Activated naive CD4-positive, alpha-beta T cell treated with anti-CD3 and anti-CD28 coated beads, Interleukin-2, amount 50 U/mL, for 16 hours (primary cell): ENCODE data around the gene ATAT1.

Experiments used
- DNase-seq: peaks from one replicate; pipeline ENCODE4 v3.0.0-alpha.2; 2020

The ATAT1 gene

DNA sequence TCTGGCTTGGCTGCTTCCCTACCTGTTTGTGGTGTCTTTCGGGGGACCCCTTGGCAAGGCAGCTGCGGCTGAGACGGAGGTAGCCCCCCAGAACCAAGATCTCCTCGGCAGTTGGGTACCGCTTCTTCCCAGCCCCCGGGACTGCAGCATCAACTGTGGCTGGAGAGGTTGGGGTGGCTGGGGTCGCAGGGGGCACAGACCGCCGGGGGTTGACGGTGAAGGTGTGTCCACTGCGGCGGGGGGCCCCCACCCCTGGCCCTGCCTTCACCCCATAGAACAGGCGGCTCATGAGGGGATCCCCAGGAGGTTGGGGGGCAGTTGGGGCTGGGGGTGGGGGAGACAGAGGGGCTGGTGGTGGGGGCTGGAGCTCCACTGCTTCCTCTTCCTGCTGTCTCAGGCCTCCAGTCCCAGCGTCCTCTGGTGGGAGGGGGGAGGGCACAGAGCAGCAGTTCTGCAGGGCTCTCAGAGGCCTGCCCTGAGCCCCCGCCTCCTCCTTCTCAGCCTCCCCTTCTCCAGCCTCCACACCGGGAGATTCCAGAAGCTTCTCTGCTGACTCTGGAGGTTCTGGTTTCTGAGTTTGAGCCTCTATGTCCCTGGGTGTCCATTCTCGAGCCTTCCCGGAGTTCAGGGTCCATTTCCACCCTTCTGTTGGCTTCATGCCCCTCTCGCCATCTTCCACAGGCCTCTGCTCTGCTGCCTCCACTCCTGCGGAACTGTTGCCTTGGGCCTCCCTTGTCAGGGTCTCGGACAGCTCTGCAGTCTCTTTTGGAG, 57.9 kb downstream of the ATAT1 start:
- peak; percentile 49 for DNase-seq

DNA sequence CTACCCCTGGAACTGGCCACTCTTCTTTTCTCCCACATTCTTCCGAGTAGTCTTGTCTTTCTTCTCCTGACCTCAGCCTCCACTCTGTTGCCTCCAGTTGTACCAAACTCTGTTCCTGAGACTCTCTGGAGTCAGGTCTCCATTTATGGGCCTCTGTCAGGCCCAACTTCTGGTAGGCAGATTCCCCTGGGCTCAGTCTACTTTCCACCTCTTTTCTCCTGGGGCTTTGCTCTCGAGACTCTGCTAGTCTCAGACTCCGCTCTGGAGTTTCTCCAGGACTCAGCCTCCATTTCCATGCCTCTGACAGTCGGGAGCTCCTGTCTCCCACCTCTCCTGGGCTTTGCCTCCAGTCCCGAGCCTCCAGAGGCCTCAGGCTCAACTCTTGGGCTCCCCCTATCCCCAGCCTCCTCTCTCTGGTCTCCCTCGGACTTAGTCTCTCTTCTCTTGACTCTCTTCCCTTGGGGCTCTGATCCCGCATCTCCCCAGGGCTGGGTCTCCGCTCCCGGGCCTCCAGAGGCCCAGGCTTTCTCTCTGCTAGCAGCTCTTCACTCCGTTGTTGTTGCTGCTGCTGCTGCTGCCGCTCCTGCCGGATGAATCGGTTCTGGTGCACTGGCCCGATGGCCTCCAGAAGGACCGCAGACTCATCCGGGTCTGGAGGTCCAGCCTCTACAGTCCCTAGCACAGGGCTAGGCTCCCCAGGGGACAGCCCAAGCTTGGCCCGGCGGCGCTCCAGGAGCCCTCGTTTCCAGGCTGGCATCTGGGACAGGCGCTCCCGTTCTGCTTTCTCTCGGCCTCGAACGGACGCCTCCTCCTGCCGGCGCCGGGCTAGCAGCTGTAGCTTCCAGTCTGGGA, 58.7 kb downstream of the ATAT1 start:
- no peak for DNase-seq

DNA sequence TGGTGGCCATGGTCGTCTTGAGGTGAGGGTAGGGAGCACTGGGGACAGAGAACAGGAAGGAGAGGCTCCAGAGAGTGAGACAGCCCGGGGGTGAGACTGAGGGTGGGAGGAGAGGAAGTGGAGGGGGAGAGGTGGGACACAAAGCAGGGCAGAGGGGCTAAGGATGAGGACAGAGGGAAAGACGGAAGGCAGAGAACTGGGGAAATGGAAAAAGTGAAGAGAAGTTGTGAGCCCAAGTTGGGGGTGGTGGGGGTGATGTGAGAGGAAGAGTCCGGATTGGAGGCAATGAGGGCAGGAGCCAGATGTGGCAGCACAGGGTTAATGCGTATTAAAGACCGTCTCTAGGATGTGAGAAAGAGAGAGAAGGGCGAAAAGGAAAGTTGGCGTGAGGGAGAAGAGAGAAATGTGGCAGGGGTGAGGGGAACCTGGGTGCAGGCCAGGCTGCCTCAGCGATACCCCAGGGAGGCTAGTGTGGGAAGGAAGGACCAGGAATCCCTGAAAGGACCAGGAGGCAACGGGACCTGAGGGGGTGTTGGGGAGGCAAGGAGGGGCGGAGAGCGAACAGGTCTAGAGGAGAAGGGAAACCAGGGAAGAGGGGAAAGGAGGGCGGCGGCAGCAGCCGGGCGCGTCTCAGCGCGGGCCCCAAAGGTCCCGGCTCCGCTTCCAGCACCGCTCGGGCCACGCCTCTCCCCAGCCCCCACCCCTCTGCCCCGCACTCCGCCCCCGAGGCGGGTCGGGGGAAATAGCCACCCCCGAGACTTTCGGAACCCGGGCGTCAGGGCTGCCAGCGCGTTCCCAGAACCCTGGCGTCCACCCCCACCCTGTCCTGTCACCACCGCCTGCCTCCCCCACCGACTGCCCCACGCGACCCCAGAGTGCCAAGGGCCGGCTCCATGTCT, 59.6 kb downstream of the ATAT1 start, which contains the start of gene PPP1R18:
Gene PPP1R18 (minus strand): TSS at position 637 of the 899 bp plus-strand sequence. CDS start 627 bp downstream, at position 10.
- DNase-seq, result peak; percentile 88

DNA sequence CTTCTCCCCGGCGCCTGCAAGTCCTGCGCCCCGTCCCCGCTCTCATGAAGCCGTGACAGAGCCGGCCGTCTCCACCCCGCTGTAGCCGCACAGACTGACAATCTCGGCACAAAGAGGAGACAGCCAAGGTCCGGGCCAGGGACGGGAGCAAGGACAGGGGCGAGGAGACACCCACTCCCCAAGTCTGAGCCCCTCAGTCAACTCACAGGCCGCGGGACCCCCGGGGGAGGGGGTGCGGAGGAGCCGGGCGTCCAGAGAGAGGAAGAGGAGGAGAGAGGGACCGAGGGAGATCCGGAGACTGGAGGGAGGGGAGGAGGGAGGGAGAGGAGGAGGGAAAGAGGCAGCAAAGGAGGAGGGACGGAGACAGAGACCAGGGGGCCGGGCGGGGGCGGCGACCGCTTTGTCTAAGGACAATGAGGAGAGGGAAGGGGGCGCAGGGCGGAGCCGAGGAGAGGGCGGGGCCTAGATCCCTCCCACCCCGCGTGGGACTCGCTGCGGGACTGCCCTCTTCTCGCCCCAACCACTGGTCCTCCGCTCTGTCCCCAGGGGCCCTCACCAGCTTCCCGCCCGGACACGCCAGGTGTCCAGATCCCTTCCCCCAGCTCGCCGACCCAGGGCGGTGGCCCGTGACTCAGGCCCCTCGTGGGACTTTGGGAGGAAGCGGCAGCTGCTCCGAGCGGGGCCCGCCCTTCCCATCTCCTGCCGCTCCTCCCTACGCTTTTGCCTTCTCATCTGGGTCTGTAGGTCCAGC, 60.4 kb downstream of the ATAT1 start:
- peak; percentile 74 for DNase-seq

DNA sequence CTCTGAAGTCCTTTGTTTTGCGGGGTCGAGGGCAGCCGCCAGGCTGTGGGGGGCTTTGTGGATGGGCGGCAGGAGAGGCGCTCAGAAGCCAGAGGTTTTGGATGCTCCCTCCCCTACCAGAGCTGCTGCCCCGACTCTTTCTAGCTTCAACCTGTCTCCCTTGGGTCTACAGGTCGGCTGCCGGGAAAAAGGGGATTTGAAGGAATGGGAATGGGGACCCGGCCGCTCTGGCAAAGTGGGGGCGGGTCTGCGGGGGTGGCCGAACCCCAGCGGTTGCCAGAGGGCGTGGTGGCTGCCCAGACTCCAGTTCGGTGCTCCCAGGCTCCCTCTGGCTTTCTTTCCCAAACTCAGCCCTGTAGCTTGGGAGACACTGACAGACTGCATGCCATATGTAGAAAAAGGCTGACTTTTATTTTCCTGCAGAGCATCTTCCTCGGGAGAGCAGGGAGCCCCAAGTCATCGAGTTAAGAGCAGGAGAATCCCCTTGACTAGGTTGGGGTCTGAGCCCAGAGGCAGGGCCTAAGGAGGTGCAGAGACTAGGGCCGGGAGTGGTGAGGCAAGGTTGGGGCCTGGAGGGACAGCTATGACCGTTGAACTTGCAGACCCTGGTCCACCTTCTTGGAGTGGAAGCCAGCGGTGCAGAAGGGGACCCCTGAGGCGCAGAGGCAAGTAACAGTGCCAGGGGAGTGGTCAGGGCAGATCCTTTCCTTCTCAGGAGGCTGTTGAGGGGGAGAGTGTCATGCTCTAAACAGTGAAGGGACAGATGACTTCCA, 61.2 kb downstream of the ATAT1 start:
- no peak for DNase-seq

DNA sequence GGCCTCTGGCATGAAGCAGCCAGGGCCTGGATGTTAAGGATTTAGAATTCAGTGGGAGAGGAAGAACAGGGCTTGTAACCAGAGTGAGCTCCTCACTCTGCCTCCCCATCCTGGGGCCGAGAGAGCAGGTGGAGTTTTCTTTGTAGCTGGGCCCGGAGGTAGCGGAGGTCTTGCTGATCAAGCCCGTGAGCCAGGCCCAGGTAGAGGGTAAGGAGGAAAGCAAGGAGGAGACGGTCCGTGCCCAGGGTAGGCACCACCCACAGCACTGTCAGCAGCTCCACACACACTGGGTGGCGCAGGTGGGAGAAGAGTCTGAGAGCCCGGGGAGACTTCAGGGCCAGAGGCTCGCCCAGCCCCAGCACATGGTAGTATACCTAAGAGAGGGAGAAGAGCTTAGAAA, 61.9 kb downstream of the ATAT1 start:
- DNase-seq, result no peak

DNA sequence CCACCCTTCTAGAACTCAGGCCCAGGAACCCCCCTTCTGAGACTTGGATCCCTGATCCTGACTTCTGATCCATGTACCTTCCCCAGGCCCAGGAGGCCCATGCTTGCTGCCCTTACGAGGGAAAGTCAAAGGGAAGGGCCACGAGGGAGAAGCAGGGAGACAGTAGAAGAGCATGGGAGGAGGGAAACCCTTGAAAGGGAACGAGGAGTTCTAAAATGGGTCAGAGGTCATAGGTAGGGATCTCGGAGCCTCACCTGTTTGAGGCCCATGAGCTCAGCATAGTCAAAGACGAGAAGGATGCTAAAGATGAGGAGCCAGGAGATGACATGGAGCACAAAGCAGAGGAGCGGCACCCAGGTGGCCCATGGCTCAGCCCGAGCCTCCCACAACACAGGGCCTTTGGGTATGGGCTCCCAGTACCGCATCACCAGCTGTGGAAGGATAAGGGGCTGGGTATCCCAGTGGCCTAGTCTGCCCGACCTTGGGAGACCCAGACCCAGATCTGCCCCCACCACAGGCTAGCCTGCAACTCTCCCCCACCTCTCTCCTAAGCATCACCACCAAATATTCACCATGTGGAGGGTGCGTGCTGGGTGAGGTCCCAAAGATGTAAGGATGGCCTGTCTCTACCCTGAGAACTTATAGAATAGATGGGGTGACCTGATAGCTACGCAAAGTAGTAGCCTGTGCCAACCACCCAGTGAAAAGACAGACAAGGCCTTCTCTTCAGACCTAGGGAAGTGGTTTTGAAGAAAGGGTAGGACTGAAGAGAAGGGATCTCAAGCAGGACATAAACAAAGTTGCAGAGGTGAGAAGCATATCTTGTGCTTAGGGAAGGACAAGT, 62.6 kb downstream of the ATAT1 start:
- DNase-seq, result no peak

DNA sequence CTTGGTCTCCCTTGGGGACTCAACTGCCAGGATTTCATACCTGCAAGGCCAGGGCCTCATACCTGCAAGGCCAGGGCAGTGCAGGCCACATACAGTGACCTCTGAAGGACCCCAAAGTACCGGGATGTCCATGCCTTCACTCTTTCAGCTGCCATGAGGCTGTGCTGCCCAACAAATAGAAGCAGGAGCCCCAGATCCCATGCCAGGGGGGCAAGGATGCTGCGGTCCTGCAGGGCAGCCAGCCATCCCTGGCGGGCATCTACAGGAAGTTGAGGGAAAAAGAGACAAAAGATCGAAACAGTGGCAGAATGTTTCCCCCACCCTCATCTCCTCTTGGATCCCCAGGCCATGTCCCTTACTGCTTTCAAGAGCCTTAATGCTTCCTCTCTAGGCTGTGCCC, 63.3 kb downstream of the ATAT1 start:
- no peak for DNase-seq

DNA sequence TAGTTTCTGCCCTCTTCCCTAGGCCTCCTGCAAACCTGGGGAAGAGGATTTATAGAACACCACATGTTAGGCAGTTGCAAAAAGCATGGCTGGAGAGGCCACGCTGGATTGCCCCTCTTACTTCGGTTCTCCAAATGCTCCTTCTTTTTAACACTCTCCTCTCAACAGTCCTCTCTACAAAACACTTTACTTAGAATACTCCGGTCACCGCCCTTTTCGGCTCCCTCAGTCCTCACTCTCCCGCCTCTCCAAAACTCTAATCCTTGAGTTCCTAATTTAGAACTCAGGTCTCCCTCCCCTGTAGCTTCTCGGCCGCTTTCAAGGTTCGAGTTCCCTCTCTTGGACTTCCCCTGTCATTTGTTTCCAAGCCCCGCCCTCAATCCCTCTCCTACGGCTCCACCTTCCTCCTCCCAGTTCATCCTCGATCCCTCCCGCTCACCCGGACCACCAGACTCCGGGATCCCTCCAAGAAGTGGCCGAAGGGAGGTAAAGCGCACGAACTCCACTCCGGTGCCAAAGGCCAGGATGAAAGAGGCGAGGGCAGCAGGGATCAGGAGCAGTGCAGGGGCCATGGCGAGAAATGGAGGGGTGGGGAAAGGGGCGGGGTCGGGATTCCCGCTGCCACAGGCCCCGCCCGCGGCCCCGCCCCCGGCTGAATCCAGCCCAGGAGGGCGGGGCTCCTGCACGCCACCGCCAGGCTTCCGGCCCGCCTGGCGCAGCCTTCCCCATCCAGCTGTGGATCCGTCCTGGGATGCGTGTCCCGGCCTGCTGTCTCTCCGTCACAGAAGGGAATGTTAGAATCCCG, 63.9 kb downstream of the ATAT1 start, which contains the start of gene NRM:
Gene NRM (minus strand): TSS at position 582 of the 805 bp plus-strand sequence. CDS start 10 bp downstream, at position 572.
- peak; percentile 77 for DNase-seq

DNA sequence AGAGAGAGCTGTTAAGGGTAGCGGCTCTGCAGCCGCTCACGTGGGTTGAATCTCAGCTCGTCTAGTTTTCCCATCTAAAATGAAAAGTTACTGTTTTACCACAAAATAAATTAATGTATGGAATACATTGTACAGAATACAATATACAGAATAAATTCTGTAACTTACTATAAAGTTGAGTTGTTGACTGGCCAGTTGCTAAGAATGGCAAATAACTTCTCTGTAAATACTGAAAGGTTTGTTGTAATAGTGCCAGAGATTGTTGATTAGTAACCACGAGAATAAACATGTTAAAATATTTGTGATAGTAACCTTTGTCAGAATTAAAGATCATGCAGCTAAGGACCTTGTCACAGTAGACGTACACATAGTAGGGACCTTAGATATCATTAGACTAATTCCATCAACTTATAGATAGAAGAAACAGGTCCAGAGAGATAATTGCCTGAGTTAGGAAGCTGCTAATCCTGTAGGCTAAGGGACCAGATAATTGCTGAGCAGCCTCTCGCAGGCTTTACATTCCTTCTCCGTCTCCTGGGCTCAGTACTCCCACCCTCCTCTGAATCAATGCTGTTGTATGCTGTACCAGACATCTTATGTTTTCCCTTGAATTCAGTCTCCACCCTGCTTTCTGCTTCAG, 64.7 kb downstream of the ATAT1 start:
- DNase-seq, result no peak
